H1 (cell line): ENCODE measurements around the gene FOXN1. TPM values are rescaled to one million over a fixed set of nuclear protein-coding genes. Genes with fewer than 3 reads are reported as not detected.

Source experiments
- CEBPB ChIP-seq: IDR thresholded peaks from 2 replicates; pipeline ENCODE4 v1.6.1; 2012; ENCODE audit warnings: low read depth, low read length
- SIX5 ChIP-seq: IDR thresholded peaks from 2 replicates; pipeline ENCODE4 v1.6.1; 2011; ENCODE audit warnings: mild to moderate bottlenecking, low read depth, low read length
- TBP ChIP-seq: IDR thresholded peaks from 2 replicates; pipeline ENCODE4 v1.6.1; 2011; ENCODE audit warnings: low read depth, low read length, improper control_type of control experiment
- YY1 ChIP-seq: IDR thresholded peaks from 2 replicates; pipeline ENCODE4 v1.6.1; 2011; ENCODE audit warnings: low read depth, mild to moderate bottlenecking, low read length
- polyA plus RNA-seq, 7 experiments: library from polyadenylated mRNA; depleted of rRNA in 3 of 7; stranded (reverse) in 5 of 7; unstranded in 2 of 7; fragments of >200 nt in 5 of 7; fragments of 200-250 nt in 2 of 7; gene quantifications; 1 replicate in 5 of 7; 2 replicates in 1 of 7; 4 replicates in 1 of 7; pipeline versions ENCODE4 v1.2.1 to v1.2.3, GENCODE V29; 2011 to 2013; ENCODE audit warnings: missing spikeins in 2 of 7, mixed read lengths in 2 of 7
- total RNA-seq: library from RNA; stranded (reverse); fragmentation: NEBNext Ultra II Directional; extraction: Animal tissue kit (Norgen Biotek cat#: 25700); gene quantifications from 2 replicates; pipeline ENCODE4 v1.2.1, GENCODE V29; 2021

Gene FOXN1
- total and polyA plus RNA-seq, 2 of the 8 experiments (the other 6 are each of a cell fraction or from before 2014, with no cell fraction given), result not detected

DNA sequence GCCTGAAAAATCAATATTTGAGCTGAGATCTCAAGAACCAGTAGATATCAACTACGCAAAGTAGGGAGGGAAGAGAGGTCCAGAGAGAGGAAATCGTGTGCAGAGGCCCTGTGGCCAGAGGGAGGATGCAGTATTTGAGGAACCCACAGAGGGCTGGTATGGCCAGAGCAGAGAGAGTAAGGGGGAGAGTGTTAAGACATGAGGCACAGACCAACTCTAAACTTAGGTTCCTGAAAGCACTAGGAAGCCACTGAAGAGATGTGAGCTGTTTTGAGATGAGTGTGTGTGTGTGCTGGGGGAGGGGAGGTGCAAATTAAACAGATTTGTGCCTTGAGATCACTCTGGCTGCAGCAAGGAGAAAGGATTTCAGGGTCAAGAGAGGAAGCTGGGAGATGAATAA is 21.9 kb upstream of the FOXN1 start (continued):
- no peak for TF ChIP-seq TBP
- TF ChIP-seq SIX5, result no peak
- no peak for TF ChIP-seq YY1
- TF ChIP-seq CEBPB, result no peak
- TF ChIP-seq, all 59 proteins: peak for 0
